ENCODE results near the gene TRERF1. TPM values are rescaled to one million over a fixed set of nuclear protein-coding genes. Genes with fewer than 3 reads are reported as not detected.
A peak's percentile ranks its signal among the peaks of the same experiment; 100 is the strongest.

TRERF1 gene
- total RNA-seq, 6 donors from 2014 or later, result 2.0 to 7.3 (median 5.4) TPM

GRCh38 chr6:42409581-42409980 lies 42.1 kb downstream of the TRERF1 start:
- Histone ChIP-seq H3K4me3 (no peak overlapping the region), H3K27me3 (no peaks in the 10 kb centered on the region), H3K4me1 (peaks cover 6 to 16% (median 11%) of the 10 kb centered on the region in 4 donors), H3K9me3 (no peaks in the 10 kb centered on the region), H3K36me3 (no peaks in the 10 kb centered on the region), H3K27ac (no peak overlapping the region)
- DNase-seq (no peak), ATAC-seq (ENCODE audit: low FRiP score in 2 of 2) (no peak)
- WGBS, 2 donors, result 41 to 48% methylated on average over 2 of the region's 2 CpGs
- TF ChIP-seq EP300 (IDR thresholded peaks at IDR 0.05) (no peak), CTCF (IDR thresholded peaks at IDR 0.05) (no peak), POLR2AphosphoS5 (IDR thresholded peaks at IDR 0.05) (no peak), POLR2A (IDR thresholded peaks at IDR 0.05) (no peak)

DNA sequence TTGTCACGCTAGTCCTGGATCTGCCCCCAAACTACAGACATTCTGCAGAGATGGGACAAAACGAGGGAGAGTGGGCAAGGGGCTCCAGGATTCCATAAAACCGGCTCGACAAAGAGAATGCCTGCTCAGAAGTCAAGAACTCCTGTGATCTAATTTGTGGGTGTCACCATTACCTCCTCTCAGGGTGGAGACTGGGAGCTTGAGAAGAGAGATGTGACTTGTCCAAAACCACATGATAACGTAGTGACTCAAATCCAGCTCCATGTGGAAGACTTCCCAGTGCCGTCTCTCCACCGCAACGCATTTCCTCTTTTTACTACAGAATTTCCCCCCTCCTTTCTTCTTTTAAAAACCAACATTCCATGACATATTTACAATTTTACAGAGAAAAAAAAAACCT lies 44.3 kb downstream of the TRERF1 start:
- 63 to 70% methylated on average over 8 of the region's 8 CpGs for WGBS, 2 donors
- peak in 1 of 2 donors; percentile 29 for DNase-seq
- H3K4me1 ChIP-seq, result peaks cover 19 to 29% (median 22%) of the 10 kb centered on the region in 4 donors
- H3K9me3 ChIP-seq, result no peaks in the 10 kb centered on the region
- H3K4me3 ChIP-seq, result no peak overlapping the region
- no peak for TF ChIP-seq POLR2AphosphoS5 (IDR thresholded peaks at IDR 0.05)
- TF ChIP-seq CTCF (IDR thresholded peaks at IDR 0.05), result no peak
- TF ChIP-seq EP300 (IDR thresholded peaks at IDR 0.05), result no peak
- TF ChIP-seq POLR2A (IDR thresholded peaks at IDR 0.05), result no peak
- no peaks in the 10 kb centered on the region for H3K36me3 ChIP-seq
- H3K27me3 ChIP-seq, result no peaks in the 10 kb centered on the region
- no peak overlapping the region for H3K27ac ChIP-seq
- peak in 1 of 2 donors; percentile 86 for ATAC-seq (ENCODE audit: low FRiP score in 2 of 2)

DNA sequence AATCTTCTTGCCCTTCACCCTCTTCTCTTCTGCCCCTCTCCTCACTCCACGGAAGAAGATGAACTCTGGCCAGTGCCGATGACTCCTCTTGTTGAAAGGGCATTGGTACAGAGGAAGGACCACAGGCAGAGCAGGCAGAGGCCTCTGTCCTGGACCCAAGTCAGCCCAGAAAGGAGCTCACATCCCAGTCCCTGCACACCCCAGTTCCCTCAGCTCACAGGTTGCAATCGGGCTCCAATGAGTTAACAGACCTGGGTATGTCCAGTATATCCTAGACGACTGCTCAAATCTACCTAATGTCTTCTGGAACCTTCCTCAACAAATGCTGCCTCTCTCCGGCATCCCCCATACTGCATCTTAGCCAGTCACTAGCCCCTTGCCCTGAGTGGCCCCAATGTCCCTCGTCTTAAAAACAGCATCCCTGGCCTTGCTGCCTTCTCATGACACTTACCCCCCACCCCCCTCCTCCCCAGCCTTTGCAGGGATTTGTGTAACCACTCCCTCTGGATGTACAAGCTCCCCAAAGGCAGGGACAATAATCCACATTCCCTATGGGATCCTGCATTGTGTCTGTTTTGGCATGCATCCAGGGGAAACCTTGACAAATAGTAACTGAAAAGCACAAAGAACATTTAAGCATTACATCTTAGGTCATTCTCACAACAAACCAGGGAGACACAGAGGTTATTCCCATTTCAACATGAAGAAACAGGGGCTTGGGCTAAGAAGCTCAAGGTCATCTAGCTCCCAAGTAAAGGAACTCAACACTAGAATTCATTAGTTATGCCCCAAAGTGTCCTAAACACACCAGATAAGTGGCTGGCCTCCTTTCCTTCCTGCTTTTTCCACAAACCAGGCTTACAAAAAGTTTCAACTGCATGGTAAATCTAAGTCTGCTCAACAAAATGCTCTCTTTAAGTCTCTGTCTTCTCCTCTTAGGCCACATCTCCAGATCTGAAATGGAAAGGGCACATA lies 45.1 kb downstream of the TRERF1 start:
- no peak for ATAC-seq (ENCODE audit: low FRiP score in 2 of 2)
- Histone ChIP-seq H3K4me1 (peaks cover 20 to 29% (median 24%) of the 10 kb centered on the region in 4 donors), H3K27ac (no peak overlapping the region), H3K9me3 (no peaks in the 10 kb centered on the region), H3K36me3 (no peaks in the 10 kb centered on the region), H3K4me3 (no peak overlapping the region), H3K27me3 (no peaks in the 10 kb centered on the region)
- no peak for TF ChIP-seq POLR2A (IDR thresholded peaks at IDR 0.05)
- no peak for TF ChIP-seq CTCF (IDR thresholded peaks at IDR 0.05)
- 78 to 86% methylated on average over 6 of the region's 6 CpGs for WGBS, 2 donors
- DNase-seq, result no peak

DNA sequence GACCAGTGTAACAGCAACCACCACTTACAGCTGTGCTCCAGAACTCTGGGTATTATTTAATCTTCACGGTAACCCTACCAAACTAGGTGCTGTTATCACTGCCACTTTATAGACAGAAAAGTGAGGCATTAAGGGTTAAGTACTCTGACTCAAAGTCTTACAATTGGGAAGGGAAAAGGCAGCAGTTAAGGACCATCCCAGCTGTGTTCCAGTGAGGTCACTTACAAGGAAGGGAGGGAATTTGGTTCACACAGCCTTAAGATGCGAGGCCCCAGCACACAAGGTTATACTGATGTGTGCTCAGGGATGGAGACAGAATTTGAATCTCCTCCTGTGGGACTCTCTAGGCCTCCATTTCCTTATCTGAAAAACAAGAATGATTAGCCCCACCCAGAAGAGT lies 46.7 kb downstream of the TRERF1 start:
- Histone ChIP-seq H3K4me1 (peaks cover 20 to 29% (median 25%) of the 10 kb centered on the region in 4 donors), H3K27ac (no peak overlapping the region), H3K36me3 (no peaks in the 10 kb centered on the region), H3K4me3 (no peak overlapping the region), H3K27me3 (no peaks in the 10 kb centered on the region), H3K9me3 (no peaks in the 10 kb centered on the region)
- no peak for TF ChIP-seq POLR2AphosphoS5 (IDR thresholded peaks at IDR 0.05)
- TF ChIP-seq POLR2A (IDR thresholded peaks at IDR 0.05), result no peak
- TF ChIP-seq EP300 (IDR thresholded peaks at IDR 0.05), result no peak
- TF ChIP-seq CTCF (IDR thresholded peaks at IDR 0.05), result no peak
- WGBS, 2 donors, result 83 to 86% methylated on average over 2 of the region's 2 CpGs
- ATAC-seq (ENCODE audit: low FRiP score in 2 of 2) (peak in 1 of 2 donors; percentile 86), DNase-seq (no peak)

Measured in upper lobe of left lung (tissue), 6 donors.